ENCODE results near the gene TUBA4A.

- TF ChIP-seq CTCF (optimal IDR thresholded peaks at IDR 0.05 in 1 of 3, IDR thresholded peaks at IDR 0.05 in 1 of 3, conservative IDR thresholded peaks at IDR 0.05 in 1 of 3; ENCODE audit: extremely low read depth in 1 of 3, insufficient read depth in 2 of 3, low read length in 3 of 3) (no peak), EZH2 (IDR thresholded peaks at IDR 0.05; ENCODE audit: low read length) (no peak)
Observed at GRCh38 chr2:219210196-219210885, 43.4 kb downstream of the TUBA4A start.

Data from keratinocyte (primary cell).